Osteoblast (primary cell): Measurements from ENCODE around the gene USF2. TPM values are rescaled to one million over a fixed set of nuclear protein-coding genes. Genes with fewer than 3 reads are reported as not detected.
A peak's percentile ranks its signal among the peaks of the same experiment; 100 is the strongest.

Experiments
- DNase-seq: peaks from one replicate; pipeline ENCODE4 v3.0.0; 2011; ENCODE audit warnings: low spot score, mixed read lengths; ENCODE audit not compliant: insufficient read length; ENCODE audit errors: missing footprints
- H2AFZ ChIP-seq: 2 replicates; pipeline ENCODE4 v1.6.0; 2011; ENCODE audit warnings: mild to moderate bottlenecking, low read length
- H3K27ac ChIP-seq: 2 replicates; pipeline ENCODE4 v1.5.1; 2011; ENCODE audit warnings: mild to moderate bottlenecking, low read depth, low read length, moderate library complexity
- H3K27me3 ChIP-seq: 2 replicates; pipeline ENCODE4 v1.6.0; 2012; ENCODE audit warnings: mild to moderate bottlenecking, control low read depth, inconsistent platforms, low read length, moderate library complexity; ENCODE audit not compliant: insufficient read depth
- H3K36me3 ChIP-seq: 2 replicates; pipeline ENCODE4 v1.5.1; 2011; ENCODE audit warnings: mild to moderate bottlenecking, low read length, control low read depth, moderate library complexity; ENCODE audit not compliant: insufficient read depth
- H3K4me1 ChIP-seq: 2 replicates; pipeline ENCODE4 v1.5.1; 2011; ENCODE audit warnings: mild to moderate bottlenecking, low read length, control low read depth, moderate library complexity; ENCODE audit not compliant: insufficient read depth
- H3K4me2 ChIP-seq: 2 replicates; pipeline ENCODE4 v1.6.0; 2011; ENCODE audit warnings: mild to moderate bottlenecking, low read length; ENCODE audit not compliant: insufficient read depth
- H3K4me3 ChIP-seq: fragments of 200-600 bp; sonication (generic); 3 replicates; pipeline ENCODE4 v1.5.1; 2012; ENCODE audit warnings: mild to moderate bottlenecking, low read length, inconsistent platforms; ENCODE audit not compliant: insufficient read depth
- H3K79me2 ChIP-seq: 2 replicates; pipeline ENCODE4 v1.6.0; 2012; ENCODE audit warnings: mild to moderate bottlenecking, low read length, control low read depth, inconsistent platforms; ENCODE audit not compliant: insufficient read depth
- H3K9me3 ChIP-seq: 2 replicates; pipeline ENCODE4 v1.5.1; 2011; ENCODE audit warnings: low read depth, low read length, control low read depth
- H4K20me1 ChIP-seq: 2 replicates; pipeline ENCODE4 v1.6.0; 2012; ENCODE audit warnings: mild to moderate bottlenecking, low read length, control low read depth; ENCODE audit not compliant: insufficient read depth
- CTCF ChIP-seq: IDR thresholded peaks from 2 replicates; pipeline ENCODE4 v1.5.1; 2011; ENCODE audit warnings: mild to moderate bottlenecking, low read depth, low read length, moderate library complexity; ENCODE audit errors: extremely low read depth
- total RNA-seq: library from RNA; depleted of rRNA; stranded (reverse); fragments of >200 nt; gene quantifications from 2 replicates; pipeline ENCODE4 v1.2.3, GENCODE V29; 2012

Gene USF2
- total RNA-seq, 1 donor = 66.2 TPM

GRCh38 chr19:35247526-35248309 lies 21.0 kb upstream of the USF2 start:
- no peak overlapping the region for H3K27ac ChIP-seq
- H3K9me3 ChIP-seq = no peaks in the 10 kb centered on the region
- no peak overlapping the region for H2AFZ ChIP-seq
- no peak overlapping the region for H3K4me3 ChIP-seq
- no peaks in the 10 kb centered on the region for H3K36me3 ChIP-seq
- H3K79me2 ChIP-seq = no peaks in the 10 kb centered on the region
- no peaks in the 10 kb centered on the region for H3K4me1 ChIP-seq
- peaks cover 39% of the 10 kb centered on the region for H3K27me3 ChIP-seq
- DNase-seq = no peak
- no peak for TF ChIP-seq CTCF
- H3K4me2 ChIP-seq = no peak overlapping the region
- H4K20me1 ChIP-seq = no peaks in the 10 kb centered on the region

- DNase-seq = peak; percentile 65
- Histone ChIP-seq H3K36me3 (no peaks in the 10 kb centered on the region), H2AFZ (no peak within 1 kb of the TSS), H3K4me3 (no peak within 1 kb of the TSS), H3K27ac (no peak within 1 kb of the TSS), H3K4me2 (no peak within 1 kb of the TSS), H3K9me3 (no peaks in the 10 kb centered on the region), H3K27me3 (peaks cover 37% of the 10 kb centered on the region), H3K79me2 (no peaks in the 10 kb centered on the region), H3K4me1 (no peaks in the 10 kb centered on the region), H4K20me1 (no peaks in the 10 kb centered on the region)
- TF ChIP-seq CTCF = no peak
Measured at GRCh38 chr19:35248310-35249145, 20.2 kb upstream of the USF2 start, which contains the start of gene LSR. LSR (plus strand) TSS chr19:35249002; CDS start chr19:35249023, 21 bp downstream.

- Histone ChIP-seq H3K4me1 (no peaks in the 10 kb centered on the region), H3K4me3 (no peak overlapping the region), H3K27me3 (peaks cover 31% of the 10 kb centered on the region), H4K20me1 (no peaks in the 10 kb centered on the region), H2AFZ (no peak overlapping the region), H3K79me2 (no peaks in the 10 kb centered on the region), H3K9me3 (no peaks in the 10 kb centered on the region), H3K27ac (no peak overlapping the region), H3K4me2 (no peak overlapping the region), H3K36me3 (no peaks in the 10 kb centered on the region)
- DNase-seq = peak; percentile 53
- TF ChIP-seq CTCF = no peak
Measured at GRCh38 chr19:35249146-35249847, 19.5 kb upstream of the USF2 start.
